NT2/D1 (cell line): Measurements from ENCODE around the gene TKT.

Experiments
- SUZ12 ChIP-seq: IDR thresholded peaks from 2 replicates; pipeline ENCODE4 v1.6.1; 2011; ENCODE audit not compliant: insufficient read length, insufficient read depth; ENCODE audit errors: extremely low read depth
- YY1 ChIP-seq: IDR thresholded peaks from 2 replicates; pipeline ENCODE4 v1.6.1; 2011; ENCODE audit not compliant: insufficient read length, insufficient read depth
- ZNF274 ChIP-seq: IDR thresholded peaks from 2 replicates; pipeline ENCODE4 v1.6.1; 2011; ENCODE audit warnings: mild to moderate bottlenecking, low read depth, low read length

DNA sequence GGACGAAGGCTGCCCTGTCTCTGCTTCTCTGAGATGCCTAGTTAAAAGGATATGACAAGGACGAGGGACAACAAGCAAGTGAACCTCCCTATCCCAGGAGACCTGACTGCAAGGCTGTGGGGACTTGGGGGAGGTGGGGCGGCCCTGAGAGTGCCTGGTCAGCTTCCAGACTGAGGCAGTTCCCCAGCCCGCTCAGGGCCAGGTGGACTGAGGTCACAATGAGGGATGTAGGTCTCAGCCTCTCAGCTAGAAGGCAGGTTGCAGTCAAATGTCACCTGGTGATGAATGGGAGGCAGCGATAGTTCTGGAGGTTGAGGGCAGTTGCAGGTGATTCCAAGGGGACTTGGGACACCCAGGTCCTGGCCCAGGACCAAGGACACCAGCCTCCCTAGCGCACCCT is 30.6 kb downstream of the TKT start:
- TF ChIP-seq YY1 (no peak), ZNF274 (no peak), SUZ12 (no peak)
